Peyer's patch (tissue), 4 donors: ENCODE results near the gene SNED1.

Experiments
- CTCF ChIP-seq, 6 experiments: fragments of 450-650 bp in 4 of 6; fragments of 200-600 bp in 2 of 6; sonication (generic) in 1 of 6; IDR thresholded peaks; one replicate each; pipeline ENCODE4 v1.5.1; 2017 to 2019; ENCODE audit warnings: antibody characterized with exemption in 6 of 6, mild to moderate bottlenecking in 3 of 6, moderate library complexity in 1 of 6
- POLR2A ChIP-seq, 2 donors: fragments of 450-650 bp; IDR thresholded peaks; one replicate each; pipeline ENCODE4 v1.5.1; 2017; ENCODE audit warnings: antibody characterized with exemption in 2 of 2, mild to moderate bottlenecking in 2 of 2, moderate library complexity in 2 of 2

- TF ChIP-seq POLR2A (IDR thresholded peaks at IDR 0.05) (no peak), CTCF (IDR thresholded peaks at IDR 0.05) (no peak)
These were observed 49.9 kb downstream of the SNED1 start for GRCh38 chr2:241048149-241048948.
